ENCODE results near the gene SLC13A2. TPM values are rescaled to one million over a fixed set of nuclear protein-coding genes. Genes with fewer than 3 reads are reported as not detected.
"Not testable (repeated sequence)": the region's sequence is repeated elsewhere in the genome, so short reads cannot be mapped to it uniquely, and the experiment has no call there.

SLC13A2 gene
- total RNA-seq, 2 donors from 2014 or later = not detected

GRCh38 chr17:28519236-28519635, 45.8 kb downstream of the SLC13A2 start:
- TF ChIP-seq, protein P1, sequence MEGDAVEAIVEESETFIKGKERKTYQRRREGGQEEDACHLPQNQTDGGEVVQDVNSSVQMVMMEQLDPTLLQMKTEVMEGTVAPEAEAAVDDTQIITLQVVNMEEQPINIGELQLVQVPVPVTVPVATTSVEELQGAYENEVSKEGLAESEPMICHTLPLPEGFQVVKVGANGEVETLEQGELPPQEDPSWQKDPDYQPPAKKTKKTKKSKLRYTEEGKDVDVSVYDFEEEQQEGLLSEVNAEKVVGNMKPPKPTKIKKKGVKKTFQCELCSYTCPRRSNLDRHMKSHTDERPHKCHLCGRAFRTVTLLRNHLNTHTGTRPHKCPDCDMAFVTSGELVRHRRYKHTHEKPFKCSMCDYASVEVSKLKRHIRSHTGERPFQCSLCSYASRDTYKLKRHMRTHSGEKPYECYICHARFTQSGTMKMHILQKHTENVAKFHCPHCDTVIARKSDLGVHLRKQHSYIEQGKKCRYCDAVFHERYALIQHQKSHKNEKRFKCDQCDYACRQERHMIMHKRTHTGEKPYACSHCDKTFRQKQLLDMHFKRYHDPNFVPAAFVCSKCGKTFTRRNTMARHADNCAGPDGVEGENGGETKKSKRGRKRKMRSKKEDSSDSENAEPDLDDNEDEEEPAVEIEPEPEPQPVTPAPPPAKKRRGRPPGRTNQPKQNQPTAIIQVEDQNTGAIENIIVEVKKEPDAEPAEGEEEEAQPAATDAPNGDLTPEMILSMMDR (IDR thresholded peaks at IDR 0.05) = no peak
- Histone ChIP-seq H3K4me3 (no peak overlapping the region), H3K36me3 (no peaks in the 10 kb centered on the region), H3K9me3 (no peaks in the 10 kb centered on the region), H3K27ac (no peak overlapping the region), H3K4me1 (no peaks in the 10 kb centered on the region), H3K27me3 (no peaks in the 10 kb centered on the region)
- no peak for DNase-seq (ENCODE audit: low spot score)

GRCh38 chr17:28520687-28521086, 47.2 kb downstream of the SLC13A2 start:
- H3K27ac ChIP-seq = no peak overlapping the region
- H3K36me3 ChIP-seq = no peaks in the 10 kb centered on the region
- H3K4me3 ChIP-seq = no peak overlapping the region
- TF ChIP-seq, protein P1 (IDR thresholded peaks at IDR 0.05) = no peak
- no peak for DNase-seq (ENCODE audit: low spot score)
- H3K9me3 ChIP-seq = no peaks in the 10 kb centered on the region
- no peaks in the 10 kb centered on the region for H3K27me3 ChIP-seq
- no peaks in the 10 kb centered on the region for H3K4me1 ChIP-seq

DNA sequence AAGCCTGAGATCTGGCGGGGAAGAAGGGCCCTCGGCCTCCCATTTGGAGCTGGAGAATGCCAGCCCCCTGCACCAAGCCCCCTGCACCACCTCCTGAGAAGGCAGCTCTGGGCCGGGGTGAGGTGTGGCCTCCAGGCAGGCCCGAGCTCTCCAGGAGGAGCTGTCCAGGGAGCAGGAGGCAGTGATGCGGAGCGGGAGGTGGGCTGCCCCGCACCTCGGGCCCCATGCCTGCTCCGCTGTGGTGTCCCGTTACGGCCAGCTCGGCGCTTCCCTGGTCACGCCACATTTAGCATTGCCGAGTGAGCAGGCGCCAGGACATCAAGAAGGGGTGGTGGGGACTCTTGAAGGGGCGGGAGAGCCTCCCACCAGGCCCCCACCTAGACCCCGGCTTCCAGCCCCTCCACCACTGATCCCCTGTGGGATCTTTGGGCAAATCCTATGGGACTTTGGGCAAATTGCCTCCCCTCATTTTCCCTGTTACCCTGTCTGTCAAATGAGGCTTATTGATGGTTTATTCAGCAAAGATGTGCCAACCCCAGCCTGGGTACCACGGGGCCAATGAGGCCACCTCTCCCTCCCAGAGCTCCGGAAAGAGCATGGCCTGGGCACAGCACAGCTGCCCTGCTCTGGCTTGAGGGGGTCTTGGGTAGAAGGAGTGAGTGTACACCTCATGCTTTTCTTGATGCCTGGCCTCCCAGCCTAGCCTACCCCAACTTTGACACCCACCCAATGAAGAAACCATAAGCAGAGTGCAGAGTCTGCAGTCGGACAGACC, 48.1 kb downstream of the SLC13A2 start:
- TF ChIP-seq, protein P1 (IDR thresholded peaks at IDR 0.05) = no peak
- no peaks in the 10 kb centered on the region for H3K4me1 ChIP-seq
- H3K27me3 ChIP-seq = no peaks in the 10 kb centered on the region
- DNase-seq (ENCODE audit: low spot score) = no peak
- no peaks in the 10 kb centered on the region for H3K9me3 ChIP-seq
- H3K4me3 ChIP-seq = no peak overlapping the region
- H3K27ac ChIP-seq = no peak overlapping the region
- H3K36me3 ChIP-seq = no peaks in the 10 kb centered on the region

- H3K27me3 ChIP-seq = not testable (repeated sequence)
Measured at GRCh38 chr17:28522281-28522680, 48.8 kb downstream of the SLC13A2 start.

GRCh38 chr17:28523186-28523585, 49.7 kb downstream of the SLC13A2 start:
- Histone ChIP-seq H3K27me3 (no peaks in the 10 kb centered on the region), H3K9me3 (no peaks in the 10 kb centered on the region), H3K36me3 (no peaks in the 10 kb centered on the region), H3K4me1 (no peaks in the 10 kb centered on the region), H3K4me3 (no peak overlapping the region), H3K27ac (no peak overlapping the region)
- TF ChIP-seq, protein P1 (IDR thresholded peaks at IDR 0.05) = no peak
- no peak for DNase-seq (ENCODE audit: low spot score)

More at GRCh38 chr17:28522281-28522680, 48.8 kb downstream of the SLC13A2 start:
- H3K4me3 ChIP-seq; DNase-seq (ENCODE audit: low spot score); H3K9me3 ChIP-seq; H3K36me3 ChIP-seq; H3K4me1 ChIP-seq; H3K27ac ChIP-seq: not testable (repeated sequence)

GRCh38 chr17:28523876-28524275, 50.4 kb downstream of the SLC13A2 start:
- Histone ChIP-seq H3K27me3 (no peaks in the 10 kb centered on the region), H3K4me3 (no peak overlapping the region), H3K36me3 (no peaks in the 10 kb centered on the region), H3K9me3 (no peaks in the 10 kb centered on the region), H3K4me1 (no peaks in the 10 kb centered on the region), H3K27ac (no peak overlapping the region)
- no peak for DNase-seq (ENCODE audit: low spot score)
- TF ChIP-seq, protein P1 (IDR thresholded peaks at IDR 0.05) = no peak
